B cell (primary cell): ENCODE measurements around the gene DSN1.

Experiments
- CTCF ChIP-seq: fragments of 200-600 bp; IDR thresholded peaks from one replicate; pipeline ENCODE4 v1.8.0; 2022; ENCODE audit warnings: antibody characterized with exemption, mild to moderate bottlenecking
- EZH2 ChIP-seq: IDR thresholded peaks from 2 replicates; pipeline ENCODE4 v1.6.1; 2012; ENCODE audit warnings: borderline replicate concordance, low read depth, mild to moderate bottlenecking, moderate library complexity, low read length; ENCODE audit not compliant: insufficient read depth, poor library complexity, severe bottlenecking

- no peak for TF ChIP-seq CTCF
- TF ChIP-seq EZH2: no peak
Observed at GRCh38 chr20:36786663-36787062, 13.1 kb upstream of the DSN1 start.
